HL-60 (cell line): ENCODE results near the gene TULP4.
A peak's percentile ranks its signal among the peaks of the same experiment; 100 is the strongest.
"Not testable (repeated sequence)": the region's sequence is repeated elsewhere in the genome, so short reads cannot be mapped to it uniquely, and the experiment has no call there.

ENCODE experiments used
- DNase-seq, 2 experiments: peaks; one replicate each; pipeline ENCODE4 v3.0.0-alpha.2; 2010 to 2020; ENCODE audit warnings: low read depth in 1 of 2, low spot score in 1 of 2
- H3K27ac ChIP-seq: fragments of 250-450 bp; sonication (Bioruptor Pico); replicated peaks from 2 replicates; pipeline ENCODE4 v1.5.1; 2020; ENCODE audit warnings: mild to moderate bottlenecking, moderate library complexity
- H3K27me3 ChIP-seq: fragments of 250-450 bp; sonication (Bioruptor Pico); 2 replicates; pipeline ENCODE4 v1.5.1; 2021; ENCODE audit warnings: mild to moderate bottlenecking, moderate library complexity; ENCODE audit not compliant: insufficient read depth, poor library complexity, severe bottlenecking
- H3K4me3 ChIP-seq: replicated peaks from 2 replicates; pipeline ENCODE4 v1.5.1; 2011; ENCODE audit warnings: mild to moderate bottlenecking, control low read depth, low read length; ENCODE audit not compliant: insufficient read depth
- GABPA ChIP-seq: IDR thresholded peaks from 2 replicates; pipeline ENCODE4 v1.6.1; 2012; ENCODE audit warnings: low read depth
- POLR2AphosphoS5 ChIP-seq: IDR thresholded peaks from 2 replicates; pipeline ENCODE4 v1.6.1; 2012; ENCODE audit warnings: low read depth
- SPI1 ChIP-seq: IDR thresholded peaks from 2 replicates; pipeline ENCODE4 v1.6.1; 2012; ENCODE audit warnings: low read depth, mild to moderate bottlenecking, borderline replicate concordance
- TF ChIP-seq, protein P1 (sequence below): IDR thresholded peaks from one replicate; pipeline ENCODE4 v1.5.1; 2011; ENCODE audit warnings: low read length, control low read depth, inconsistent platforms; ENCODE audit not compliant: insufficient read depth
- TF ChIP-seq, protein P2 (sequence below): IDR thresholded peaks from 2 replicates; pipeline ENCODE4 v1.6.1; 2012; ENCODE audit warnings: low read depth; ENCODE audit not compliant: insufficient replicate concordance

The TULP4 gene

DNA sequence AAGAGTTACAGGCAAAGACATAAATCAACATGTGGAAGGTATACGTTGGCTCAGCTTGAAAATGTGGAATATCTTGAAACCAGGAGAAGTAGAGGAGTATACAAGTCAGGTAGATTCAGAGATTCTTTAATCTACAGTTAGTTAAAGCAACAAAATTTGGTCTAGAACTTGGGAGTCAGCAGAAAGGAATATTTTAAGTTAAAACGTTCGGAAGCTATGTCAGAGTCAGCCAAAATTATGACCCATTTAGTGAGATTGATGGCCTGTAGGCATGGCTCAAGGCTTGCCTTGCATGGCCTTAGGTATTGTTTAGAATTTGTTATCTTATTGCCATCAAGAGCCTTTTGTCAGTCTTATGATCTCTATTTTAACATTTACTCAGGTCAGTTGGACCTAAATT lies 153.5 kb downstream of the TULP4 start:
- Histone ChIP-seq H3K4me3 (no peak overlapping the region), H3K27ac (no peak overlapping the region), H3K27me3 (no peaks in the 10 kb centered on the region)
- no peak for DNase-seq
- TF ChIP-seq, protein P1, sequence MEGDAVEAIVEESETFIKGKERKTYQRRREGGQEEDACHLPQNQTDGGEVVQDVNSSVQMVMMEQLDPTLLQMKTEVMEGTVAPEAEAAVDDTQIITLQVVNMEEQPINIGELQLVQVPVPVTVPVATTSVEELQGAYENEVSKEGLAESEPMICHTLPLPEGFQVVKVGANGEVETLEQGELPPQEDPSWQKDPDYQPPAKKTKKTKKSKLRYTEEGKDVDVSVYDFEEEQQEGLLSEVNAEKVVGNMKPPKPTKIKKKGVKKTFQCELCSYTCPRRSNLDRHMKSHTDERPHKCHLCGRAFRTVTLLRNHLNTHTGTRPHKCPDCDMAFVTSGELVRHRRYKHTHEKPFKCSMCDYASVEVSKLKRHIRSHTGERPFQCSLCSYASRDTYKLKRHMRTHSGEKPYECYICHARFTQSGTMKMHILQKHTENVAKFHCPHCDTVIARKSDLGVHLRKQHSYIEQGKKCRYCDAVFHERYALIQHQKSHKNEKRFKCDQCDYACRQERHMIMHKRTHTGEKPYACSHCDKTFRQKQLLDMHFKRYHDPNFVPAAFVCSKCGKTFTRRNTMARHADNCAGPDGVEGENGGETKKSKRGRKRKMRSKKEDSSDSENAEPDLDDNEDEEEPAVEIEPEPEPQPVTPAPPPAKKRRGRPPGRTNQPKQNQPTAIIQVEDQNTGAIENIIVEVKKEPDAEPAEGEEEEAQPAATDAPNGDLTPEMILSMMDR, result no peak
- TF ChIP-seq, protein P2, sequence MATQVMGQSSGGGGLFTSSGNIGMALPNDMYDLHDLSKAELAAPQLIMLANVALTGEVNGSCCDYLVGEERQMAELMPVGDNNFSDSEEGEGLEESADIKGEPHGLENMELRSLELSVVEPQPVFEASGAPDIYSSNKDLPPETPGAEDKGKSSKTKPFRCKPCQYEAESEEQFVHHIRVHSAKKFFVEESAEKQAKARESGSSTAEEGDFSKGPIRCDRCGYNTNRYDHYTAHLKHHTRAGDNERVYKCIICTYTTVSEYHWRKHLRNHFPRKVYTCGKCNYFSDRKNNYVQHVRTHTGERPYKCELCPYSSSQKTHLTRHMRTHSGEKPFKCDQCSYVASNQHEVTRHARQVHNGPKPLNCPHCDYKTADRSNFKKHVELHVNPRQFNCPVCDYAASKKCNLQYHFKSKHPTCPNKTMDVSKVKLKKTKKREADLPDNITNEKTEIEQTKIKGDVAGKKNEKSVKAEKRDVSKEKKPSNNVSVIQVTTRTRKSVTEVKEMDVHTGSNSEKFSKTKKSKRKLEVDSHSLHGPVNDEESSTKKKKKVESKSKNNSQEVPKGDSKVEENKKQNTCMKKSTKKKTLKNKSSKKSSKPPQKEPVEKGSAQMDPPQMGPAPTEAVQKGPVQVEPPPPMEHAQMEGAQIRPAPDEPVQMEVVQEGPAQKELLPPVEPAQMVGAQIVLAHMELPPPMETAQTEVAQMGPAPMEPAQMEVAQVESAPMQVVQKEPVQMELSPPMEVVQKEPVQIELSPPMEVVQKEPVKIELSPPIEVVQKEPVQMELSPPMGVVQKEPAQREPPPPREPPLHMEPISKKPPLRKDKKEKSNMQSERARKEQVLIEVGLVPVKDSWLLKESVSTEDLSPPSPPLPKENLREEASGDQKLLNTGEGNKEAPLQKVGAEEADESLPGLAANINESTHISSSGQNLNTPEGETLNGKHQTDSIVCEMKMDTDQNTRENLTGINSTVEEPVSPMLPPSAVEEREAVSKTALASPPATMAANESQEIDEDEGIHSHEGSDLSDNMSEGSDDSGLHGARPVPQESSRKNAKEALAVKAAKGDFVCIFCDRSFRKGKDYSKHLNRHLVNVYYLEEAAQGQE, result no peak
- TF ChIP-seq GABPA, result no peak
- TF ChIP-seq SPI1, result no peak

DNA sequence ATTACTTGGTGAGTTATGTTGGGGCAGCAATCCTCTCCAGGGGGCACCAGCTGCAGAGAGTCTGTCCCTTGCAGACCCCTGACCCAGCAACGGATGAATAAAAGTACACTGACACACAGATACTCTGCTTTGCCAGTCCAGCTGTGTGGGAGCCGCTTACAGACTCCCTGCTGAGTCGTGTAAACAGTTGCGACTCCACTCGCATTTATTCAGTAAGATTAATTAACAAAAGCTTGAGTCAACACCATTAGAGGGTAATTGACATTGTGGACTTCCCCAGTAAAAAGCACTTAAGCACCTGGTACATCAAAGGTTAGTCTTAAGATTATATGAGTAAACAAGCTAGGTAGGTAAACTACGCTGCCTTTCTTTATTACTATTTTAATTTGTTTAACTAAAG lies 155.7 kb downstream of the TULP4 start:
- TF ChIP-seq, protein P1, result no peak
- no peak for DNase-seq
- Histone ChIP-seq H3K27ac (no peak overlapping the region), H3K27me3 (no peaks in the 10 kb centered on the region), H3K4me3 (no peak overlapping the region)

DNA sequence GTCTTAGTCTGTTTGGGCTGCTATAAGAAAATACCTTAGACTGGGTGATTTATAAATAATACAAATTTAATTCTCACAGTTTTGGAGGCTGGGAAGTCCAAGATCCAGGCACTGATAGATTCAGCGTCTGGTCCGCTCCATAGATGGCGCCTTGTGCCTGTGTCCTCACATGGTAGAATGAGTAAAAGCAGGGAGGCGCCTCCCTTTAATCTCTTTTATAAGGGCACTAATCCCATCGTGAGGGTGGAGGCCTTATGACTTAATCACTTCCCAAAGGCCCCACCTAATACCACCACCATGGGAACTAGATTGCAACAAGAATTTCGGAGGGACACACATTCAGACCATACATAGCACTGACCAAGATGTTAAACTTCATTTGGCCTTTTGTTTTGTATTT lies 156.4 kb downstream of the TULP4 start:
- H3K27ac ChIP-seq, result no peak overlapping the region
- TF ChIP-seq GABPA (no peak), POLR2AphosphoS5 (no peak), SPI1 (no peak)
- TF ChIP-seq, protein P1, result no peak
- TF ChIP-seq, protein P2, result no peak
- DNase-seq, result no peak
- no peaks in the 10 kb centered on the region for H3K27me3 ChIP-seq
- no peak overlapping the region for H3K4me3 ChIP-seq

DNA sequence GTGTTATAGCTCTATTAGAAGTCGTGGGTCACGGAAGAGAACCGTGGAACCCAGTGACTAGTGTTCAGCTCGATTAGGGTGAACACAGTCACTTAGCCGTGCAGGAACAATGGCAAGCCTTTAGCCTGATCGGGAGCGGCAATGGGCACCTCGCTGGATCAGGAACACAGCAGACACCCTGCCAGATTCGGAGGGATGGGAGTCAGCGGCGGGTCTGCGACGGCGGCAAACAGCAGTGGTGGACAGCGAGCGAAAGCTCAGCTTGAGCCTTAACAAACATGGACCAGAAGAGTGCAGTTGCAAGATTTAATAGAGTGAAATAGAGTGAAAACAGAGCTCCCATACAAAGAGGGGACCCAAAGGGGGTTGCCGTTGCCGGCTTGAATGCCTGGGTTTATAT lies 157.8 kb downstream of the TULP4 start:
- not testable (repeated sequence) for DNase-seq, H3K4me3 ChIP-seq, H3K27me3 ChIP-seq, H3K27ac ChIP-seq

DNA sequence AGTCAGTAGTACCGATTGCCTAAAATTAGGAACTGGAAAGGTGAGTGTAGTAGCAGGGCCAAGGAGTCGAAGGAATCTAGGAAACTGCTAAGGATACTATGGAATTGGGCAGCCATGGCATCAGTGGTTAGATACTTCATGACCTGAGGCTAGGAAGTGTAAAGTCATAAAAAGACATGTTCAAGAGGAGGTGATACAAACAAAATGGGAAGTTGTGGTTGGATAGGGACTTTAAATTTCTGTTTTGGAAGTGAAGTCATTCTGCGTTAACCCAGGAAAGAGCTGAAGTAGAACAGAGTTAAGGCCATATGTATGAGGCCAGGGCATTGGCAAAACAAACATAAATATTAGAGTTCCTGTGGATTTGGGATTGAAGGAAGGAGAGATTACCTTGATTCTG lies 159.1 kb downstream of the TULP4 start:
- TF ChIP-seq POLR2AphosphoS5 (no peak), SPI1 (no peak), GABPA (no peak)
- TF ChIP-seq, protein P2, result no peak
- TF ChIP-seq, protein P1, result no peak
- H3K27ac ChIP-seq, result no peak overlapping the region
- DNase-seq, result peak in 1 of 2 experiments; percentile 4
- no peaks in the 10 kb centered on the region for H3K27me3 ChIP-seq
- H3K4me3 ChIP-seq, result no peak overlapping the region
